Thyroid gland (tissue), 4 donors: Measurements from ENCODE around the gene OR13J1.

ENCODE experiments used
- CTCF ChIP-seq, 6 experiments: fragments of 200-600 bp in 3 of 6; fragments of 450-650 bp in 3 of 6; sonication (generic) in 3 of 6; IDR thresholded peaks; one replicate each; pipeline ENCODE4 v1.5.1; 2016 to 2019; ENCODE audit warnings: antibody characterized with exemption in 6 of 6, mild to moderate bottlenecking in 2 of 6, inconsistent platforms in 1 of 6, moderate library complexity in 1 of 6
- POLR2A ChIP-seq, 2 donors: fragments of 450-650 bp; IDR thresholded peaks; one replicate each; pipeline ENCODE4 v1.6.1; 2017; ENCODE audit warnings: antibody characterized with exemption in 2 of 2, mild to moderate bottlenecking in 2 of 2, moderate library complexity in 1 of 2

DNA sequence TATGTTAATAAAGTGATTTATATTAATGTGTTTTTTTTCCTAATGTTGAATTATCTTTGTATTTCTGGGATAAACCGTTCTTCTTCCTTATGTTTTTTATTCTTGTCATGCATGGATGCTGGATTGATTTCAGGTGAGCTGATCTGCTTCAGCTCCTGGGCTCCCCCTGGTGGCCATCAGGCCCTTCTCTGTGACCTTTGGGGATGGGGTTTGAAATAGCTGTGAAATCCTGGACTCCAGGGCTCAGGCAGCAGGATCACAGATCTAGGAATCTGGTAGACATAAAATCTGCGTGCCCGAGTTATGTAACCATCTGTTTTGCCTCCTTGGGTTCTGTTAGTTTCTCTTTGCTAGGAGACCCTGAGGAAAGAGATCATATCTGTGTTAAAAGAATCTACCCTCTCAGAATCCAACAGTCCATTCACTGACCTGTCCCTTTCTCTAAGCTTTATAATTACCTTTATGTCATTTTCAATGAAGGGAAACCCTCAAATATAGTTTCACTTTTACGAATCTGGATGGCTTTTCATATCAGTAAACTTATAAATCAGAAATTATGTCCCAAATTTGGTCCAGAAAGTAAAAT, 12.2 kb upstream of the OR13J1 start:
- TF ChIP-seq CTCF (IDR thresholded peaks at IDR 0.05) (peak; percentile 89 to 94 (median 94)), POLR2A (IDR thresholded peaks at IDR 0.05) (no peak)
